Cortex of kidney (tissue), 1 donor: ENCODE results near the gene HAPLN3.

Experiments used
- DNase-seq: peaks from one replicate; lab custom pipeline; 2025; lab: John Stamatoyannopoulos, UW

The HAPLN3 gene

GRCh38 chr15:88860212-88860611 lies 35.1 kb downstream of the HAPLN3 start:
- DNase-seq = no peak

GRCh38 chr15:88859550-88859949 lies 35.8 kb downstream of the HAPLN3 start:
- DNase-seq = no peak

- DNase-seq = no peak
Measured at GRCh38 chr15:88858934-88859333, 36.4 kb downstream of the HAPLN3 start.

DNA sequence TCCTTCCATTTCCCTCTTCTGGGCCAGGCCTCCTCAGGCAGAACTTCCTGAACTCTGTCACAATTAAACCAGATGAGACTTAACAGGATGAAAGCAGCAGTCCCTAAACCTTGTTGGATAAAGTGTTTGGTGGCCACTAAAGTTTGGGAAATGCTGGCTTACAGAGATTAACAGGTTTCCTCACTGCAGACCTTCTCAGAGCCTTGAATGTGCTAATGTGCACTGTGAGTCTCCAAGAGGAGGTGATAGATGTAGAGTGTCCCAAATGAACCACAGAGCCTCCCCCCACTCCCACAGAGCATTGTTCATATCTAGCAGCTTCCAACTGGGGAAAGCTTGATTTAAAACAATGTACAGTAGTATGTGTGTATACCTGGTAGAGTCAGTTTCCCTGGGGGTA lies 42.9 kb downstream of the HAPLN3 start:
- DNase-seq = no peak

DNA sequence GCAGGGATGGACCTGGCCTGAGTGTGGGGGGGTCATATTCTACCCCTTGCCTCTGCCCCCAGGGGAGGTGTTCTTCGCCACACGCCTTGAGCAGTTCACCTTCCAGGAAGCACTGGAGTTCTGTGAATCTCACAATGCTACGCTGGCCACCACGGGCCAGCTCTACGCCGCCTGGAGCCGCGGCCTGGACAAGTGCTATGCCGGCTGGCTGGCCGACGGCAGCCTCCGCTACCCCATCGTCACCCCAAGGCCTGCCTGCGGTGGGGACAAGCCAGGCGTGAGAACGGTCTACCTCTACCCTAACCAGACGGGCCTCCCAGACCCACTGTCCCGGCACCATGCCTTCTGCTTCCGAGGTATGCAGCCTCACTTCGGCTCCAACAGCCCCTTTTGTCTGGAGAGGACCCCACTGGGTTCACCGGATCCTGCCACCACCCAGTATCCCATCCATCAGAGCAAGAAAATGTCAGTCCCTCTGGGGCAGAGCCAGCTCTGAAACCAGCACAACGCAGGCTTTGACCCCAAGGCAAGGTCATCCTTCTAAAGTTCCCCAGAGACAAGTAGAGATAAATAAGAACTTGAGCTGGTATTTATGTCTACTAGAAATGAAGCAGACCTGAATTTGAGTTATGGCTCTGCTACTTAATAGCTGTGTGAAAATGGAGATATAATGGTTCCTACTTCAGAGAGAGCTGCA lies 45.8 kb downstream of the HAPLN3 start:
- no peak for DNase-seq

GRCh38 chr15:88848203-88848602 lies 47.1 kb downstream of the HAPLN3 start:
- no peak for DNase-seq

DNA sequence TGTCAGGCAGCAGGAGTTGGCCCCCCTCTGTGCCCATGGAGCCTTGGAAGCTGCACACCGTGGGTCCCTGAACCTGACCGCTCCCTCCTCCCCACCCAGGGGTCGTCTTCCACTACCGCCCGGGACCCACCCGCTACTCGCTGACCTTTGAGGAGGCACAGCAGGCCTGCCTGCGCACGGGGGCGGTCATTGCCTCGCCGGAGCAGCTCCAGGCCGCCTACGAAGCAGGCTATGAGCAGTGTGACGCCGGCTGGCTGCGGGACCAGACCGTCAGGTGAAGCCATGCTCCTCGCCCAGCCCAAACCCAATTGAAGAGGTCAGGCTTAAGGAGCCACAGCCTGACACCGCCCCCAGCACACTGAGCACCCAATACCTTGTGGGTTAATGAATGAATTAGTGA lies 48.2 kb downstream of the HAPLN3 start:
- DNase-seq = no peak

DNA sequence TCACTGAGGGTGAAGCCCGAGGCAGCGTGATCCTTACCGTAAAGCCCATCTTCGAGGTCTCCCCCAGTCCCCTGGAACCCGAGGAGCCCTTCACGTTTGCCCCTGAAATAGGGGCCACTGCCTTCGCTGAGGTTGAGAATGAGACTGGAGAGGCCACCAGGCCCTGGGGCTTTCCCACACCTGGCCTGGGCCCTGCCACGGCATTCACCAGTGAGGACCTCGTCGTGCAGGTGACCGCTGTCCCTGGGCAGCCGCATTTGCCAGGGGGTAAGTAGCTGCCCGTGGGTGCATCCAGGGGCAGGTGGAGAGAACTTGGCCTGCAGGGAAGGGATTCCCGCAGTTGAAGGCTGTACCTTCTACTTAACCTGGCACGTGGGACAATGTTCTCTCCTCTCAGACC lies 49.7 kb downstream of the HAPLN3 start:
- DNase-seq = no peak

- no peak for DNase-seq
Measured at GRCh38 chr15:88844749-88845386, 50.5 kb downstream of the HAPLN3 start.

- no peak for DNase-seq
Measured at GRCh38 chr15:88843334-88843733, 52.0 kb downstream of the HAPLN3 start.

DNA sequence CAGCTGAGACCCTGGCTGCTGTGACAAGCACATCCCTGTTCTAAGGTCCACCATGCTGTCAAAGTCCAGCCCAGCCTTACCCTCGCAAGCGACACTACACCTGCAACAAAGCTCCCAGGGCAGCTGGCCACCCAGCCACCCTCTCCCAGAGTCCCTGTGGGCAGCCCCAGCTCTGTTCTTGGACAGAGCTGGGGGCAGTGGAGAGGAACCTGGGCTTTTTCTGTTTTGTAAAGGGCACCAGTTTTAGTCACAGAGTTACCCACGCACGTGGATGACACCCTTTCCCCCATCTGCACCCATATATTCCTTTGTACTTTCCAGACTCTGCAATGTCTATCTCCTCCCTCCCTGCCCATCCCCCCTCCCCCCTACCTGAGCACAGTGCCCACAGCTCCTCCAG lies 53.2 kb downstream of the HAPLN3 start:
- DNase-seq = no peak

GRCh38 chr15:88841236-88841635 lies 54.1 kb downstream of the HAPLN3 start:
- DNase-seq = no peak

DNA sequence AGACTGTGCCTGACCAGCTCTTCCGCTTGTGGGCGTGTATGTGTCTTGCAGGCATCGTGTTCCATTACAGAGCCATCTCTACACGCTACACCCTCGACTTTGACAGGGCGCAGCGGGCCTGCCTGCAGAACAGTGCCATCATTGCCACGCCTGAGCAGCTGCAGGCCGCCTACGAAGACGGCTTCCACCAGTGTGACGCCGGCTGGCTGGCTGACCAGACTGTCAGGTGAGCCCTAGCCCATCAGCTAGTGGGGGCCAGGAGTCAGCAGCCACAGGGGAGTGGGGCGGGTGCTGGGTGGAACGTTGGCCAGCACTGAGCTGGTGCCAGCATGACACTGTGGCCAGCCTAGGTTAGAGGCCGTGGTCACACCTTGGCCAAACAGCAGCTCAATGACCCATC lies 55.4 kb downstream of the HAPLN3 start:
- no peak for DNase-seq

DNA sequence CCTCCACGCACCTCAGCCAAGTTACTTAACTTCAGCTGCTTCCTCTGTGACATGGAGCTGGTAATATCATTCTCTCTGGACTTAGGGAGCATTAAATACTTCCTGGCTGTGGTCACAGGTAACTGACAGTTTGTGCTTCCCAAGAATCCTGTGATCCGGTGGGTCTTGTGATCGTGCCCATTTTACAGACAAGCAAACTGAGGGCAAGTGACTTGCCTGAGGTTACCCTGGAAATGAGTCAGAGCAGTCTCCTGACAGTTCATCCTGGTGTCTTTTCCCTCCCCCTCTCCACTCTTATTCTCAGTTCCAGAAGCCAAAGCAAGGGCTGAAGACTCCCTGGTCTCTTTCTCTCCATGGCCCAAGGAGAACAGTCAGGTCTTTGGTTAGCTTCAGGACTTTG lies 56.2 kb downstream of the HAPLN3 start:
- no peak for DNase-seq

GRCh38 chr15:88838667-88839066 lies 56.7 kb downstream of the HAPLN3 start:
- no peak for DNase-seq

DNA sequence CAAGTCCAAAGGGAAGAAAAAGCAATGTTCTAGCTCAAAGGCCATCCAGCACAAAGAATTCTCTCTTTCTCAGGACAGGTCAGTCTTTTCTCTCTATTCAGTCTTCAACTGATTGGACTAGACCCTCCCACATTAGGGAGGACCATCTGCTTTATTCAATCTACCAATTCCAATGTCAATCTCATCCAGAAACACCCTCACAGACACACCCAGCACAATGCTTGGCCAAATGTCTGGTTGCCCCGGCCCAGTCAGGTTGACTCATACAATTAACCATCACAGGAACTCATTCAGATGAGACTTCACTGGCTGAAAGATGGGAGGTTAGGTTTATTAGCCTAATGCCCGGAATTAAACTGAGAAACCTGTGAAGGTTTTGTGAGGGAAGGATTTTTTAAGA lies 59.7 kb downstream of the HAPLN3 start:
- no peak for DNase-seq

DNA sequence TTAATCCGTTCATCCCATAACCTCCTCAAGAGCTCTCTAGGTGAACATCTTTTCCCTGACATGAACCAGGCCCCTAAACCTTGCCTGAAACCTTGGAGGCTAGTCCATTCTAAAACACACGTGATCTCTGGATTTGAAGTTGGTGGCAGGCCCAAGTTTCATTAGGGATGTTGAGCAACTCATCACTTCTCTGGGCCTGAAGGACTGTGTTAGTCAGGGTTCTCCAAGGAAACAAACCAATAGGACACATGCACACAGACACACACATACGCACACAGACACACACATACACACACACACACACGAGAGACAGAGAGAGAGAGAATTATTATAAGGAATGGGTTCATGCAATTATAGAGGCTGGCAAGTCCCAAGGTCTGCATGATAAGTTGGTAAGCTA lies 60.2 kb downstream of the HAPLN3 start:
- DNase-seq = no peak

DNA sequence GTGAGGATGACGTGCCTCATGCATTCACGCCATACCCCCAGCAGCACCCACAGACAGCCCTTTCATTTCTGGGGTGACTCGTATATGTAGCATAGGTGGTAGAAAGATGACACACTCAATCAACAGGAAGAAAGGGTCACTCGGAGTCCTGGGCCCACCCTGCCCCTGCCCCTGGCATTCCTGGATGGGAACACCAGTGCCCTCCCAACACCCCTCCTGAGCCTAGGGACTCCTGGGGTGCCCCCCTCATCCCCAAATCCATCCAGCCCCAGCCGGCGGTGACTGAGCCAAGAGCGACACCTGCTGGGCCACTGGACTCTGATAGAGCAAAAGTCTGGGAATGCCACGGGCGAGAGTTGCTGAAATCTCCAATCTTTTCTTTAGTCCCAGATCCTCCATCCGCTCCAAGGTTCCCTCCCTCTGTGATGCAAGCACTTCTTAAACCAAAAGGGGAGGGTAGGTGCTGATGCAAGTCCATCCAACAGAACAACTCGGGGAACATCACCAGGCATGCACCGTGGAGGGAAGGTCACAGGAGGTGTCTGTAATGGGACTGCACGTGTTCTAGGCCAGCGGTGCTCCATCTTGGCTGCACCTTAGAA lies 61.0 kb downstream of the HAPLN3 start:
- DNase-seq = no peak

- DNase-seq = no peak
Measured at GRCh38 chr15:88833731-88834100, 61.6 kb downstream of the HAPLN3 start.

DNA sequence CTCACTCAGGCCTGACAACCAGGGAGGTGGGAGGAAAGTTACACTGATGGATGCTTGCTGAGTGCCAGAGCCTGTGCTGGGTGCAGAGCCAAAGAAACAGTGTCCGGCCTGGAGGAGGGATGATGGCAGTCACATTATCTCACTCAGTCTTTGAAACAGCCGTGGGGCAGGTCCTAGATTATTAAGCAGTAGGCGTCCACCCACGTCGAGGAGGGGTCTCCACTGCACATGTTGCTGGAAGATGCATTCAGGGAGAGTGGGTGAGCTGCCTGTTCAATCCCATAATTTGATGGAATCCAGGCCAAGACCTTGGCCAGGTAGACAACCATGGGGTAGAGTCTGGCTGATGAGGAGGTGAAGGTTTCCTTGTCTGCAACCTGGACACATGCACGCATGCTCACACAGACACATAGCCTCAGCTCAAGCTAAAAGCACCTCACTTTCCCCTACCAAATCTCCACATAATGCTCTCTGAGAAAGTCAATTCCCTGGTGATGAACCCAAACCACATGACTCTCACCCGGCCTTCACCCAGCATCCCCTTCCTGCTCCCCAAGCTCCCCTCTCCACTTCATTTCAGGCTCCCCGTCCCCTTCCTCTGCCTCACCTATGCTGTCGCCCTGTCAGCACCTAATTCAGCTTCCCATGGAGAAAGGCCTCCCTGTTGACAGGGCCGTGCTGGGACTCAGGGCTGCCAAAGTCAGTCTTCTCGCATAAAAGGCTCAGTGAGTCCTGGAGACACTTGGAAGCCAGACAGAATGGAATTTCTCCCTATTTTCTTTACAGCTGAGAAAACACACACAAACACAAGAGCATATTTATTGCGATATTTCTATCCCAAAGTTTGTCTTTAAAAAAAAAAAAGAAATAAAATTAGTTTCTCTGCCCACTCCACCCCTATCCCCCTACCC lies 62.3 kb downstream of the HAPLN3 start:
- DNase-seq = no peak

GRCh38 chr15:88830016-88830415 lies 65.3 kb downstream of the HAPLN3 start:
- no peak for DNase-seq

GRCh38 chr15:88828791-88829190 lies 66.6 kb downstream of the HAPLN3 start:
- DNase-seq = no peak
